SK-N-SH treated with all-trans-retinoic acid at 6 μM for 48 hours (cell line): ENCODE measurements around the gene ENO3.

Experiments used
- RARB ChIP-seq: fragments of 250-450 bp; sonication (Bioruptor Pico); IDR thresholded peaks from 2 replicates; pipeline ENCODE4 v1.8.0; 2021; ENCODE audit warnings: mild to moderate bottlenecking, moderate library complexity
- ZC3H10 ChIP-seq: fragments of 250-450 bp; sonication (Bioruptor Pico); IDR thresholded peaks from 2 replicates; pipeline ENCODE4 v1.5.1; 2021; ENCODE audit warnings: mild to moderate bottlenecking, moderate library complexity
- ZNF8 ChIP-seq: fragments of 450-650 bp; formaldehyde crosslinking; IDR thresholded peaks from 2 replicates; pipeline ENCODE4 v1.5.0; 2020; ENCODE audit warnings: mild to moderate bottlenecking, moderate library complexity

DNA sequence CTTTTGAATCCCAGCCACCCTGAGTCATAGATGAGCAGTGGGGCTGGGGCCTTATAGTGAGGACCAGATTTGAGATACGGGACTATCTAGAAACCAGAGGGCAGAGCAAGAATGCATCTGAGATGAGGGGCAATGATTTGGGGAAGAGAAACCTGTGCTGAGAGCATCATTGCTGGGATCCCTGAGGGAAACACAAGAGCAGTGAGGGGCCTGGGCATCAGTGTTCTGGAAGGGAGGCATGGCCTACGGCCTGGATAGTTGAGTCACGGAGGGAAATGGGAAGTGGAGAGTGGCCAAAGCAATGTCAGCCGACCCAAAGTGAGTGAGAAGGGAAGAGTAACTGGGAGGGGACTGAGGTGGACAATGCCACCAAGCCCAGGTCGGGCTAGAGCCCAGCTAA lies 31.4 kb downstream of the ENO3 start:
- no peak for TF ChIP-seq ZC3H10 (CRISPR knock-in tag)
- no peak for TF ChIP-seq RARB (CRISPR knock-in tag)
- TF ChIP-seq ZNF8 (CRISPR knock-in tag): no peak
